GM18951 (cell line): ENCODE measurements around the gene ALOX15.

Experiments
- POLR2A ChIP-seq: IDR thresholded peaks from 4 replicates; pipeline ENCODE4 v1.6.1; 2011; ENCODE audit warnings: mild to moderate bottlenecking; ENCODE audit not compliant: insufficient read length, insufficient read depth; ENCODE audit errors: extremely low read depth
- in situ Hi-C: fragments of 300-500 bp; cut with MboI; formaldehyde crosslinking; loops from one replicate; pipeline ENCODE4 v1.12.0; 2022; ENCODE audit warnings: low sequenced_read_pairs, mixed read lengths, inconsistent platforms; ENCODE audit not compliant: unreplicated experiment

Gene ALOX15

GRCh38 chr17:4586043-4586442 is 55.4 kb downstream of the ALOX15 start:
- TF ChIP-seq POLR2A, result no peak
- in situ Hi-C loops, result no loop called here

GRCh38 chr17:4585638-4585994 is 55.9 kb downstream of the ALOX15 start:
- in situ Hi-C loops, result no loop called here

GRCh38 chr17:4584917-4585637 is 56.4 kb downstream of the ALOX15 start:
- in situ Hi-C loops, result no loop called here

More at GRCh38 chr17:4585638-4585994, 55.9 kb downstream of the ALOX15 start:
- no peak for TF ChIP-seq POLR2A

GRCh38 chr17:4584101-4584916 is 57.2 kb downstream of the ALOX15 start, which contains the start of gene SMTNL2:
TSS of gene SMTNL2 (plus strand) at chr17:4584529. CDS start at chr17:4584606, 77 bp downstream.
- TF ChIP-seq POLR2A, result no peak
- in situ Hi-C loops, result no loop called here

More at GRCh38 chr17:4584917-4585637, 56.4 kb downstream of the ALOX15 start:
- no peak for TF ChIP-seq POLR2A

GRCh38 chr17:4583782-4584100 is 57.7 kb downstream of the ALOX15 start:
- in situ Hi-C loops, result no loop called here
- TF ChIP-seq POLR2A, result no peak

GRCh38 chr17:4583206-4583605 is 58.3 kb downstream of the ALOX15 start:
- in situ Hi-C loops, result no loop called here
- no peak for TF ChIP-seq POLR2A

- TF ChIP-seq POLR2A, result no peak
- in situ Hi-C loops, result no loop called here
These were observed 58.8 kb downstream of the ALOX15 start for GRCh38 chr17:4582691-4583090.

GRCh38 chr17:4582101-4582501 is 59.4 kb downstream of the ALOX15 start:
- TF ChIP-seq POLR2A, result no peak

More at GRCh38 chr17:4582101-4582501, 59.4 kb downstream of the ALOX15 start:
- in situ Hi-C loops, result no loop called here
